ENCODE measurements around the gene SLC22A23. TPM values are rescaled to one million over a fixed set of nuclear protein-coding genes. Genes with fewer than 3 reads are reported as not detected.

SLC22A23 gene
- total RNA-seq, 1 experiment from 2014 or later = 6.8 TPM

DNA sequence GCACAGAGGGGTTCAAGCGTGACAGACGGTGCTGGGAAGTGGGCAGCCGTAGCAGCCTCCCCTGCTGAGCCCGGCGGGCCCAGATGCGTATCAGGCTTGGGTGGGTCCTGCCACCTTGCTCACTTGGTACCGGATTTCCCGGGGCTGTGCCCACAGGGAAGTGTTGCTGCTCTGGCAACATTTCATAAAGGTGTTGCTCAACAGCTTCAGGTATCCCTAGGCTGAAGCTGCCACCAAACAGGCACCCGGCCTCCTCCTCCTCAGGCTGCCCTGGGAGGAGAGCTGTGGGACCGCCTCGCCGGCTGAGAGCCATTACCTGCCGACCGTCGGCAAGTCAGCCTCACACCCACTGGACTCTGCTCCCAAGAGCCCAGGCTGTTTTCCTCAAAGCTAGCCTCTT, 186.6 kb downstream of the SLC22A23 start:
- Mint-ChIP-seq H3K27ac (no peak overlapping the region), H3K27me3 (ENCODE audit: low read depth) (no peaks in the 10 kb centered on the region), H3K4me3 (no peak overlapping the region), H3K4me1 (peaks cover 6 to 9% of the 10 kb centered on the region in 2 experiments; a peak in 2 of 4 replicates), H3K36me3 (ENCODE audit: insufficient read depth in 1 of 3, low read depth in 3 of 3) (peaks cover 37 to 67% (median 64%) of the 10 kb centered on the region in 3 experiments; a peak in 6 of 7 replicates), H3K9me3 (no peaks in the 10 kb centered on the region)
- no peak overlapping the region for H3K4ac ChIP-seq (ENCODE audit: low read depth, low read length)
- no peak overlapping the region for H3K4me2 ChIP-seq (ENCODE audit: insufficient read depth, insufficient read length, low read length)
- H2BK15ac ChIP-seq (ENCODE audit: low read depth, low read length) = no peak overlapping the region
- H4K20me1 ChIP-seq (ENCODE audit: control insufficient read depth, insufficient read depth, insufficient read length) = no peaks in the 10 kb centered on the region
- no peak overlapping the region for H3K27ac ChIP-seq (ENCODE audit: insufficient read length, low read depth, low read length)
- no peaks in the 10 kb centered on the region for H3K23me2 ChIP-seq (ENCODE audit: insufficient read length, low read depth, low read length, poor library complexity, severe bottlenecking)
- no peak overlapping the region for H2AFZ ChIP-seq (ENCODE audit: low read length)
- no peaks in the 10 kb centered on the region for H3K27me3 ChIP-seq (ENCODE audit: insufficient read depth, low read length)
- H4K8ac ChIP-seq (replicated peaks; ENCODE audit: insufficient read length, low read depth, low read length) = no peak overlapping the region
- no peak overlapping the region for H3K9ac ChIP-seq (ENCODE audit: extremely low read depth, insufficient read length, low read length)
- no peak overlapping the region for H2BK20ac ChIP-seq (ENCODE audit: low read depth, low read length, poor library complexity, severe bottlenecking)
- H3K14ac ChIP-seq (ENCODE audit: insufficient read depth, low read length) = no peak overlapping the region
- no peaks in the 10 kb centered on the region for H3K4me1 ChIP-seq (ENCODE audit: insufficient read depth, low read length)
- no peak overlapping the region for H4K91ac ChIP-seq (ENCODE audit: insufficient read length, low read depth, low read length)
- no peak overlapping the region for H4K5ac ChIP-seq (ENCODE audit: insufficient read length, low read depth, low read length)
- no peak overlapping the region for H3K56ac ChIP-seq (ENCODE audit: insufficient read length, low read depth, low read length)
- no peak overlapping the region for H2BK120ac ChIP-seq (ENCODE audit: low read depth, low read length, poor library complexity, severe bottlenecking)
- no peak overlapping the region for H2BK12ac ChIP-seq (ENCODE audit: insufficient read length, low read depth, low read length)
- no peak overlapping the region for H2AK5ac ChIP-seq (ENCODE audit: insufficient read length, low read length)
- no peak overlapping the region for H3K23ac ChIP-seq (ENCODE audit: insufficient read length, low read depth, low read length)
- no peak for DNase-seq
- peaks cover 2% of the 10 kb centered on the region; the same call in 1 of the 2 replicates for H3K79me2 ChIP-seq (ENCODE audit: insufficient read depth, low read length)
- WGBS (ENCODE audit: extremely low coverage, insufficient read length, low lambda C conversion rate) = no CpG with 5 or more reads among the region's 15 CpGs
- TF ChIP-seq CTCF (conservative IDR thresholded peaks at IDR 0.05) = no peak
- no peaks in the 10 kb centered on the region for H3K9me3 ChIP-seq (ENCODE audit: control insufficient read depth, low read depth, low read length)
- no peak overlapping the region for H2BK5ac ChIP-seq (ENCODE audit: insufficient read length, low read length)
- no peaks in the 10 kb centered on the region for H3K79me1 ChIP-seq (ENCODE audit: insufficient read depth, low read depth, low read length, poor library complexity, severe bottlenecking)
- H3K18ac ChIP-seq (ENCODE audit: insufficient read length, low read depth, low read length) = no peak overlapping the region
- no peak overlapping the region for H3T11ph ChIP-seq (ENCODE audit: low read length)
